Choroid plexus epithelial cell (primary cell): ENCODE data around the gene CDC42BPB.

Source experiments
- DNase-seq: peaks from one replicate; pipeline ENCODE4 v3.0.0-alpha.2; 2010; ENCODE audit warnings: low read depth
- H3K4me3 ChIP-seq: 2 replicates; pipeline ENCODE4 v1.5.1; 2011; ENCODE audit warnings: low read depth, mild to moderate bottlenecking, control low read depth, low read length, moderate library complexity
- TF ChIP-seq, protein P1 (sequence below): conservative IDR thresholded peaks from 2 replicates; pipeline ENCODE4 v1.5.1; 2011; ENCODE audit warnings: low read depth, mild to moderate bottlenecking, control low read depth, inconsistent platforms, low read length, moderate library complexity

Gene CDC42BPB

DNA sequence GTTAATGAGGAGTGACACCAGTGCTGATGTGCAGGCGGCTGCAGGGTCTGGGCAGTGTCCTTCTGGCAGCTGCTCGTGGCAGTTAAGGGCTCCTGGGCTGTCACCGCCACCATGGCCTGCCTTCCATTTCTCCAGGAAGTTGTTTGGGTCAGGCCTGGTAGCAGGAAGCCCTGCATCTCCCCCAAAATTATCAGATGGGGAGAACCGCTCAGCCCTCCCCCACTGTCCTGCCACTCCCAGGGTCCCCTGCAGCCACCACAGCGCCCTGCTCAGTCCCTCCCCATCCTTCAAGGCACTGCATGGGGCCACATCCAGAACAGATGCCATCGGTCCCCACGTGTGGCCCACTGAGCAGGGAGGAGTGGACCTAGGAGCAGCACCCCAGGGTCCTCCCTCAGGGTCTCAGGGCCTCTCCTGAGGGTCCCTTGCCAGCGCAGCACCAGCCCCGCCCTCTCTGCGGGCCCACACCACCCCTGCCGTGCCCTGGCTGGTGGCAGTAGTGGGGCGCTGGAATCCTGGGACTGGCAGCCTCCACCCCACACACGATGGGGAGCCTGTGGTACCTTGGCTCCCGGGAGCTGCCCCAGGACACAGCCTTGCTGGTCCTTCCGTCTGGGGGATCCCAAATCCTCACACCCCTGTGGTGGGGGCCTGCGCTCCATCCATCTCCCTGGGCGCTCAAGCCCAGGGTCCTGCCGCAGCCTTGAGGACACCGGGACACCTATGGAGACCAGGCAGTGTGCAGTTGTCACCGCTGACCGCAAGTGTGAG is 145.2 kb downstream of the CDC42BPB start:
- TF ChIP-seq, protein P1, sequence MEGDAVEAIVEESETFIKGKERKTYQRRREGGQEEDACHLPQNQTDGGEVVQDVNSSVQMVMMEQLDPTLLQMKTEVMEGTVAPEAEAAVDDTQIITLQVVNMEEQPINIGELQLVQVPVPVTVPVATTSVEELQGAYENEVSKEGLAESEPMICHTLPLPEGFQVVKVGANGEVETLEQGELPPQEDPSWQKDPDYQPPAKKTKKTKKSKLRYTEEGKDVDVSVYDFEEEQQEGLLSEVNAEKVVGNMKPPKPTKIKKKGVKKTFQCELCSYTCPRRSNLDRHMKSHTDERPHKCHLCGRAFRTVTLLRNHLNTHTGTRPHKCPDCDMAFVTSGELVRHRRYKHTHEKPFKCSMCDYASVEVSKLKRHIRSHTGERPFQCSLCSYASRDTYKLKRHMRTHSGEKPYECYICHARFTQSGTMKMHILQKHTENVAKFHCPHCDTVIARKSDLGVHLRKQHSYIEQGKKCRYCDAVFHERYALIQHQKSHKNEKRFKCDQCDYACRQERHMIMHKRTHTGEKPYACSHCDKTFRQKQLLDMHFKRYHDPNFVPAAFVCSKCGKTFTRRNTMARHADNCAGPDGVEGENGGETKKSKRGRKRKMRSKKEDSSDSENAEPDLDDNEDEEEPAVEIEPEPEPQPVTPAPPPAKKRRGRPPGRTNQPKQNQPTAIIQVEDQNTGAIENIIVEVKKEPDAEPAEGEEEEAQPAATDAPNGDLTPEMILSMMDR = no peak
- H3K4me3 ChIP-seq = no peak overlapping the region
- DNase-seq = no peak

DNA sequence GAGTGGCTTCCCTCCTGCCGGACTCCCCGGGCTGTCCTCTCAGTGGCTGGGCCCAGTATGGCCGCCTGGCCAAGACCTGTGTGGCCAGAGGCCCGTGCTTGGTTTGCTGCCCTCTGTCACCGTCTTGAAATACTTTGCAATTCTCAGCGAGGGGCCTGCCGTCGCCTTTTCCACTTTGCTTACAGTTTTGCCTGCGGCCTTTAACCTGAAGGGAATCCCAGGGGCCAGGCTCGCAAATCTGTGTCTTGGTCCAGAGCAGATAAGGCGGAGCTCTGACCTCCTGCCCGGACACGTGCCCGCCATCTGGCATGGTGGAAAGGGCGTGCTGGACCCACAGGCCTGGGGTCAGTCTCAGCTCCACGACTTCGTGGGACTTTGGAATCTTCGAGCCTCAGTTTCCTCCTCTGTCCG is 145.8 kb downstream of the CDC42BPB start:
- no peak overlapping the region for H3K4me3 ChIP-seq
- DNase-seq = no peak
- TF ChIP-seq, protein P1 = no peak

DNA sequence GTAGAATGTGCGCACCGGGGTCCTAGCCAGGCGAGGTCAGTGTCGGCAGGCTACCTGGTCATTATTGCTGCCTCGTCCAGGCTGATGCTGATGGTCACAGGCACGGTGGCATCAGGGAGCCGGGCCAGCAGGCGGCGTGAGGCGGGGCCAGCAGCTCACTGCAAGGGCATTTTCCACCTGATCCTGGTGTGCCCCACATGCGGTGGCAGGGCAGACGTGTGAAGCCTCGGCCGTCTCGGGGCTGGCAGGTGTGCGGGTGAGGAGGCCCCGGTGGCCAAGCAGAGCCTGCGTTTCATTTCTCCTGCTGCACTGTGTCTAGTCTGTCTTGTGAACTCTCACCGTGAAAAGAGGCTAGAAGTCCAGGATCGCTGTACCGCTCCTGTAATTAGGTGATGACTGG is 146.9 kb downstream of the CDC42BPB start:
- H3K4me3 ChIP-seq = no peak overlapping the region
- TF ChIP-seq, protein P1 = no peak

DNA sequence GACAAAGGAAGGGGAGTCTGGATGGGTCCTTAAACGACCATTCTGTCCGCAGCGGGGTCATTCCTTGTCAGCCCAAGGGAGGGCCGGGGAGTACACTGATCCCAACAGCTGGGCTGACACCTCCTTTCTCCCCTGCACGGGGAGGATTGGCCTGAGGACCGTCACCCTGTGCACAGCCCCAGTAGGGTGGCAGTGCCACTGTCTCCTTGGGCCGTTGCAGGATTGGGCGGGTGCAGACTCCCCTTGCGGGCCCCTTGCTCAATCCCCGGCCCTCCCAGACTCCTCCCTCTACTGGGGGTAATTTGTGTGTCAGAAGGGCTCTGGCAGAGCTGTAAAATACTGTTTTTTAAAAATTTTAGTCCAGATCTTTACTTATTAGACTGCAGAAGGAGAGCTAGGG is 147.4 kb downstream of the CDC42BPB start:
- no peak overlapping the region for H3K4me3 ChIP-seq
- TF ChIP-seq, protein P1 = no peak
- no peak for DNase-seq

More for the DNA sequence above, 146.9 kb downstream of the CDC42BPB start:
- no peak for DNase-seq

DNA sequence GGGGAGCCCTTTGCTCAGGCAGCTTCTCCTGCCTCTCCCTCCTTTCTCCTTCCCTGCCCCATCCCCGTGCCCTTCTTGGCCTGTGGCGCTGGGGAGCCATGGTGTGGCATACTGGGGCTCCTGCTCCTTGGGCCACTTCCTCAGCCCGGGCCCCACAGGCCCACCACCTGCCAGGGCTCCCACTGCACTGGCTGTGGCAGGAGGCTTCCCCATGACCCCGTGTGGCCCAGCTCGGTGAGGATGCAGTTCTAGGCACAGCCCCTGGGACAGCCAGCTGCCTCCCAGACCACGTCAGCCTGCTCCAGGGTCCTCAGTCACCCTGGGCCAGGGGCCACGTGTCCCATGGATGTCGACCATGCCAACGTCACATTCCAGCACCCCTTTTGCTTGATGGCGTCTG is 147.9 kb downstream of the CDC42BPB start:
- TF ChIP-seq, protein P1 = no peak
- DNase-seq = no peak
- H3K4me3 ChIP-seq = no peak overlapping the region

DNA sequence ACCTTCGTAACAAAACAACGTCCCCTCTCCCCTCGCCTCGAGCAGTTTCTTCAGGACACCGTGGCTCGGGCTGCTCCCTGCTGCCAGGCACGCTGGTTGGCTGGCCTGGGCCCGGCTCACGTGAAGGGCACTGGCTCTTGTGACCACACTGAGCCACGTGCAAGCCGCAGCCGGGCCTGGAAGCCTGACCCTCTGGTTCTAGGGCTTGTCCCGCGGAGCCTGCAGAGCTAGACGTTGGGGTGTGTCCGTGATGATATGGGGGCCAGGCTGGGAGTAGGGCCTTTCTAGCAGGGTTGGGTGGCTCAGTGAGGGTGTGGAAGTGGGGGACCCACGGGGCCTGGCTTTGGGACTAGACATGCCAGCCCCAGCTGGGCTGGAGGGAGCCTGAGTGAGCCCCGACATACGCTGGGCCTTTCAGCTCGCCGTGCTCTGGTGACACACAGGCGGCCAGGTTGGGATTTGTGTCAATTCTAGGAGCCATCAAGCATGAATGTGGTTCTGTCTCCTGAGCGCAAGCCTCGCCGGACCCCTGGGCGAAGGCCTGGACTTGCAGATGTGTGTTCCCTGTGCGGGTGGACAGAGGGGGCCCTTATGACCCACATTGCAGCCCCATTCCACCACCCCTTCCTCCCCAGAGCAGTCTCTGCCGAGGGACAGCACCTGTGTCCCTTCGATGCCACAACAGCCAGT is 148.4 kb downstream of the CDC42BPB start:
- TF ChIP-seq, protein P1 = no peak
- DNase-seq = no peak
- no peak overlapping the region for H3K4me3 ChIP-seq
